Thymus (tissue), 11 donors: ENCODE results near the gene ATE1. TPM values are rescaled to one million over a fixed set of nuclear protein-coding genes. Genes with fewer than 3 reads are reported as not detected.

Source experiments
- DNase-seq, 9 donors: peaks; one replicate each; pipeline ENCODE4 v3.0.0-alpha.2; 2013; ENCODE audit warnings: low spot score in 9 of 9, low read depth in 6 of 9, missing footprints in 1 of 9
- H3K27ac ChIP-seq, 2 donors: one replicate each; pipeline ENCODE4 v1.5.1; 2013; ENCODE audit warnings: control low read depth in 1 of 2, low read depth in 1 of 2, low read length in 1 of 2, mild to moderate bottlenecking in 1 of 2, moderate library complexity in 1 of 2
- H3K27me3 ChIP-seq, 2 donors: one replicate each; pipeline ENCODE4 v1.5.1; 2013; ENCODE audit warnings: low read length in 1 of 2; ENCODE audit not compliant: control insufficient read depth in 2 of 2, insufficient read depth in 1 of 2
- H3K36me3 ChIP-seq, 2 donors: one replicate each; pipeline ENCODE4 v1.5.1; 2013; ENCODE audit warnings: low read length in 1 of 2, mild to moderate bottlenecking in 1 of 2, moderate library complexity in 1 of 2; ENCODE audit not compliant: control insufficient read depth in 2 of 2, insufficient read depth in 2 of 2
- H3K4me1 ChIP-seq, 2 donors: one replicate each; pipeline ENCODE4 v1.5.1; 2013; ENCODE audit warnings: low read length in 2 of 2; ENCODE audit not compliant: control insufficient read depth in 2 of 2, insufficient read depth in 2 of 2
- H3K4me3 ChIP-seq, 2 donors: one replicate each; pipeline ENCODE4 v1.5.1; 2013; ENCODE audit warnings: low read length in 2 of 2, control low read depth in 1 of 2, mild to moderate bottlenecking in 1 of 2
- H3K9me3 ChIP-seq, 2 donors: one replicate each; pipeline ENCODE4 v1.5.1; 2013; ENCODE audit warnings: low read length in 1 of 2, mild to moderate bottlenecking in 1 of 2; ENCODE audit not compliant: control insufficient read depth in 2 of 2, insufficient read depth in 1 of 2
- WGBS: extraction: QIAGEN DNeasy Blood & Tissue Kit; methylation state at CpG from one replicate; pipeline ENCODE4 v1.1.7; 2013; 5-methylcytosine and 5-hydroxymethylcytosine counted together
- polyA plus RNA-seq: library from polyadenylated mRNA; stranded (reverse); fragments of 200-250 nt; gene quantifications from one replicate; pipeline ENCODE4 v1.2.3, GENCODE V29; 2013
- total RNA-seq: library from RNA; stranded (reverse); fragments of 120-200 nt; gene quantifications from one replicate; pipeline ENCODE4 v1.2.4, GENCODE V29; 2013
- donor health status: healthy.

Gene ATE1
- total and polyA plus RNA-seq, 2 donors, result 12.0 to 26.3 TPM

GRCh38 chr10:121783782-121784372 lies 144.0 kb downstream of the ATE1 start:
- Histone ChIP-seq H3K9me3 (no peaks in the 10 kb centered on the region), H3K27ac (no peak overlapping the region), H3K4me1 (no peaks in the 10 kb centered on the region), H3K36me3 (peaks cover 0 to 3% of the 10 kb centered on the region in 2 donors), H3K4me3 (no peak overlapping the region), H3K27me3 (no peaks in the 10 kb centered on the region)
- 82% methylated on average over 6 of the region's 6 CpGs for WGBS
- no peak for DNase-seq

- DNase-seq, result no peak
Measured at GRCh38 chr10:121781101-121781500, 146.7 kb downstream of the ATE1 start.

GRCh38 chr10:121774813-121775212 lies 153.0 kb downstream of the ATE1 start:
- 94% methylated on average over 2 of the region's 2 CpGs for WGBS
- Histone ChIP-seq H3K9me3 (no peaks in the 10 kb centered on the region), H3K4me1 (no peaks in the 10 kb centered on the region), H3K36me3 (no peaks in the 10 kb centered on the region), H3K27me3 (no peaks in the 10 kb centered on the region), H3K27ac (no peak overlapping the region), H3K4me3 (no peak overlapping the region)
- DNase-seq, result no peak

More at GRCh38 chr10:121781101-121781500, 146.7 kb downstream of the ATE1 start:
- Histone ChIP-seq H3K4me3 (no peak overlapping the region), H3K4me1 (no peaks in the 10 kb centered on the region), H3K9me3 (no peaks in the 10 kb centered on the region), H3K27ac (no peak overlapping the region), H3K27me3 (no peaks in the 10 kb centered on the region), H3K36me3 (no peaks in the 10 kb centered on the region)
- 96% methylated on average over 4 of the region's 4 CpGs for whole genome bisulfite sequencing

GRCh38 chr10:121774404-121774803 lies 153.4 kb downstream of the ATE1 start:
- WGBS, result 92% methylated on average over 3 of the region's 3 CpGs
- no peak overlapping the region for H3K27ac ChIP-seq
- no peaks in the 10 kb centered on the region for H3K27me3 ChIP-seq
- no peak overlapping the region for H3K4me3 ChIP-seq
- H3K36me3 ChIP-seq, result no peaks in the 10 kb centered on the region
- no peaks in the 10 kb centered on the region for H3K9me3 ChIP-seq
- DNase-seq, result no peak
- H3K4me1 ChIP-seq, result no peaks in the 10 kb centered on the region

GRCh38 chr10:121772884-121773283 lies 154.9 kb downstream of the ATE1 start:
- DNase-seq, result no peak
- no peak overlapping the region for H3K27ac ChIP-seq
- H3K9me3 ChIP-seq, result no peaks in the 10 kb centered on the region
- H3K36me3 ChIP-seq, result no peaks in the 10 kb centered on the region
- WGBS, result 95% methylated on average over 2 of the region's 2 CpGs
- H3K4me3 ChIP-seq, result no peak overlapping the region
- no peaks in the 10 kb centered on the region for H3K27me3 ChIP-seq
- H3K4me1 ChIP-seq, result no peaks in the 10 kb centered on the region

- Histone ChIP-seq H3K4me3 (no peak overlapping the region), H3K36me3 (no peaks in the 10 kb centered on the region), H3K4me1 (no peaks in the 10 kb centered on the region), H3K27me3 (no peaks in the 10 kb centered on the region), H3K27ac (no peak overlapping the region), H3K9me3 (no peaks in the 10 kb centered on the region)
- no peak for DNase-seq
- 98% methylated on average over 6 of the region's 6 CpGs for WGBS
Measured at GRCh38 chr10:121772406-121772805, 155.4 kb downstream of the ATE1 start.

GRCh38 chr10:121771966-121772365 lies 155.9 kb downstream of the ATE1 start:
- H3K9me3 ChIP-seq, result no peaks in the 10 kb centered on the region
- H3K27ac ChIP-seq, result no peak overlapping the region
- WGBS, result 77% methylated on average over 5 of the region's 5 CpGs
- DNase-seq, result no peak
- H3K27me3 ChIP-seq, result no peaks in the 10 kb centered on the region
- no peaks in the 10 kb centered on the region for H3K36me3 ChIP-seq
- H3K4me1 ChIP-seq, result no peaks in the 10 kb centered on the region
- H3K4me3 ChIP-seq, result no peak overlapping the region

- H3K4me1 ChIP-seq, result no peaks in the 10 kb centered on the region
- H3K4me3 ChIP-seq, result no peak overlapping the region
- H3K27ac ChIP-seq, result peak overlapping the region in 1 of 2 donors; percentile 7
- no peak for DNase-seq
- H3K9me3 ChIP-seq, result no peaks in the 10 kb centered on the region
- H3K27me3 ChIP-seq, result no peaks in the 10 kb centered on the region
- H3K36me3 ChIP-seq, result no peaks in the 10 kb centered on the region
- WGBS, result 74% methylated on average over 4 of the region's 4 CpGs
Measured at GRCh38 chr10:121766426-121766825, 161.4 kb downstream of the ATE1 start.

- Histone ChIP-seq H3K9me3 (peaks cover 0 to 1% of the 10 kb centered on the region in 2 donors), H3K27me3 (no peaks in the 10 kb centered on the region), H3K4me1 (no peaks in the 10 kb centered on the region), H3K4me3 (no peak overlapping the region), H3K36me3 (no peaks in the 10 kb centered on the region), H3K27ac (peak overlapping the region in 1 of 2 donors; percentile 61)
- DNase-seq, result no peak
- 96% methylated on average over 4 of the region's 4 CpGs for WGBS
Measured at GRCh38 chr10:121765204-121765603, 162.6 kb downstream of the ATE1 start.
